ENCODE measurements around the gene CLEC2B.

CLEC2B gene

DNA sequence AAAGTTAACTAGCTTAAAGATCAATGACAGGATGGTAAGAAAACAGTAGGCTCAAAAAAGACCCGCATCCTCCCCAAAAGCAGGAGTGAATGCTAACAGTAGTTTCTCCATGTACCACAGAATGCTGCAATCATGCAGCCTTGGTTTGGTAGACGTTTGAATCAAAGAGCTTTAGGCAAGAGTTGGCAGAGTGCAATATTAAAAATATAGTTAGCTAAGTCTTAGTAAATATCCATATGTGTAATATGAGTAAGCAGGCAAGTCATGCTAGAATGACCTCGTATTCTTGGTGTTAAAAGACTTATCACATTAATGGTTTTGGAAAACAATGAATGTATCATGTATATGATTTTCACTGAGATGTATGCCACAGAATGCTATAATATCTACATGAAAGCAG, 60.6 kb downstream of the CLEC2B start:
- no peak for DNase-seq (ENCODE audit: low read depth)

DNA sequence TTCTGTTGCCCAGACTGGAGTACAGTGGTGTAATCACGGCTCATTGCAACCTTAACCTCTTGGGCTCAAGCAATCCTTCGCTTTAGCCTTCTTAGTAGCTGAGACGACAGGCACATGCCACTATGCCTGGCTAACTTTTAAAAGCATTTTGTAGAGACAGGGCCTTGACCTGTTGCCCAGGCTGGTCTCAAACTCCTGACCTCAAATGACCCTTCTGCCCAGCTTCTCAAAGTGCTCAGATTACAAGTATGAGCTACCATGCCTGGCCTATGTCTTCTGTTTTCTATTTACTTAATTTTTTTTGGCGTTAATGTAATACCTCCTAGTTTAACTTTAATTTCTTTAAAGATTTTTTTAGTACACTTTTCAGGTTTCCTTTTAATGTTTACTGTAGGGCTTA, 62.4 kb downstream of the CLEC2B start:
- DNase-seq (ENCODE audit: low read depth), result no peak

DNA sequence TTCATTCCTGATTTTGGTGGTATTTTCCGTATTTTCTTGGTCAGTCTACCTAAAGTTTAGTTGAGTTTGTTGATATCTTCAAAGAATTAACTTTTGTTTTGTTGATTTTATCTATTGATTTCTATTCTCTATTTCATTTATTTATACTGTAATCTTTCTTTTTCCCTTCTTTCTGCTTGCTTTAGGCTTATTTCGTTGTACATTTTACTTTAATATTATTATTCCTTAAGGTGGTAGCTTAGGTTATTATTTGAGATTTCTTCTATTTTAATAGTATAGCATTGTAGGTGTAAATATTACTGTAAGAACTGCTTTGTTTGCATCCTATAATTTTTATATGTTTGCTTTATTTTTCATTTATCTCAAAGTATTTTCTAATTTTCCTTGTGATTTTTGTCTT, 63.3 kb downstream of the CLEC2B start:
- DNase-seq (ENCODE audit: low read depth), result no peak
